ENCODE measurements around the gene JADE1.

Gene JADE1

DNA sequence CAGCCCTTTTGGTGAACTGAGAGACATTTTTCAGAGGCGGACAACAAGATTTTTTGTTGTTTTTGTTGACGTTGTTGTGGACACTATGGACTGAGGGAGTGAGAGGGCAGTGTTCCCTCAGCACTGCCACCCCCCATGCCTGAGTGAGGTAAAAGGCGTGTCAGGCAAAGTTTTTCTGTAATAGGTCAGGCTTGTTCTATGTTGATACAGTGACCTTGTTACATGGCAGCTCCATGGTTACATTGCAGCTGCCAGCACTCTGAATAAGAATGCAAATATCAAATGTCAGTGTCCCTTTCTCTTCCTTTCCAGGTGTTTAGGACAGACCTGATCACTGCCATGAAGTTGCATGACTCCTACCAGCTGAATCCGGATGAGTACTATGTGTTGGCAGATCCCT, 36.6 kb downstream of the JADE1 start:
- FAIRE-seq = no peak

DNA sequence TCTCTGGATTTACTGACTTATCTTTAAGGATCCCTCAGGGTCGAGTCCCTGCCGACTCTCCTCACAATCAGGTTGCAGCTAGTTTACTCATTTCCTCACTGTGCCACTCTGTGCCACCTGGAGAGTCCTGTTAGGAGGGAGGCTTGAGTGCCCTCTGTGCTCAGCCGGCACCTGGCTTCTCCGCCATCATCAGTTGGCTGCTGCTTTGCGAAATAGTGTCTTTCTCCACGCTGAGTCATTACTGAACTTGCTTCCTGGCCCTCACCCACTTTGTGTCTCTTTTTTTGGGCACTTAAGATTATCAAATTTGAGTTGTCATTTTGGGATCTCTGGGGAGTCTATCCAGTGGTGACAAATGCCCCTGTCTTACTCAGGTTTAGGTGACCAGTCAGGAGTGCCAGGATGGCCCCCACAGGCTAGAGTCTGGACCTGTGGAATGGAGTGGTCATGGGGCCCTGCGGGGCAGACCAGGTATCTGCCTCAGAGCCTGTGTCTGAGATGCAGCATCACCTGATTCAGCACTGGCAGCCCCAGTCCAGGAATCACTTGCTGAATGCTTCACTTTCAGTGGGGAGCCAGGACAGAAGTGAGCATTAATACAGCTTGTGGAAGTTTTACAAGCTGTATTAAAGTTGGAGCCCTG, 37.7 kb downstream of the JADE1 start:
- FAIRE-seq = no peak

DNA sequence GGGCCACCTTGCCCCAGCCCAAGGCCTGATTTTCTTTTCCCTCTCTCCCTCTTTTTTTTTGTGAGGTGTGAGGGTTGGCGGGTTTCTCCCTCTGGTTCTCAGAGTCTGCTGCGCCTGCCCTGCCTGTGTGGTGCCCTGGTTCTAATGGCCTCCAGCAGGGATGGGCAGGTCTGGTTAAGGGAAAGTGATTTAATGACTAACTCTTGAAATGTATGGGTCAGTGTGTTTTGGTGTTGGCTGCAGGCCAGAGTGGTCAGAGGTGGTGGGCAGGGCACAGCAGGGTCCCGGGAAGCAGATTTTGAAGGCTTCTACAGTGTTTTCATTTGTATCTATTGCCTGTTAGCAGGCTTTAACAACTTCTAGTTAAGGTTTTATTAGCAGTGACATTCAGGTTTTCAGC, 39.0 kb downstream of the JADE1 start:
- FAIRE-seq = no peak

DNA sequence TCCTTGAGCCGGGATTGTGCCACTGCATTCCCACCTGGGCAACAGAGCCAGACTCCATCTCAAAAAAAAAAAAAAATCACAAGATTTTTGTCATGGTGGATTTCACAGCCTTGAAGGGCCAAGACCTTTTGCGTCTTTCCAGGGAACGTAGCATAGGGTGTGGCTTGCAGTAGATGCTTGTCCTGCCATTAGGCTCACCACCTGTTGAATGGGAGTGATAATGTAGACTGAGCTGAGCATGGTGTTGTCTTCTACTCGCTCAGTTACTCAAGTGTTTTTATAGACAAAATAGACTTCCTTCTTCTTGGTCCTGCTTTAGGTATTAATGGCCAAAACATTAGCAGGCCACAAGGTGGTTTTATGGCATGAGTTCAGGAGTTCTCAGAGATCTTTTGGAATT, 40.8 kb downstream of the JADE1 start:
- FAIRE-seq = no peak

DNA sequence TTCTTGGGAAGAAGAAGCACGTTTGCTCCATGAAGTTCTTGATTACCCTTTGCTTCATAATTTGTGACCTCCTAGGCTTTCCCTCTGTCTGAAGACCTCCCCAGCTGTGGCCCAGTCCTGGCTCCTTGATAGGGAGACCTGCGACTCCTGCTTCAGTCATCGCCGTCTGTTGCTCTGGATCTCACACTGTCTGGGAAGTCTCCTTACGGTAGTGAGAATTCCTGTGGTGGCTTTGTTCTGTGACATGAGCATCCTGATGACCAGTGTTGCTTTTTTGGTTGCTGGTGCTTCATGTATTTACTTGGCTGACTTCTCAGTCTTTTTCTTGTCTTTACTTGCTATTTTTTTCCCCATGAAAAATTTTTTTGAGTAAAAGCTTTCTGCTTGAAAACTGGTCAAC, 44.2 kb downstream of the JADE1 start:
- FAIRE-seq = no peak

DNA sequence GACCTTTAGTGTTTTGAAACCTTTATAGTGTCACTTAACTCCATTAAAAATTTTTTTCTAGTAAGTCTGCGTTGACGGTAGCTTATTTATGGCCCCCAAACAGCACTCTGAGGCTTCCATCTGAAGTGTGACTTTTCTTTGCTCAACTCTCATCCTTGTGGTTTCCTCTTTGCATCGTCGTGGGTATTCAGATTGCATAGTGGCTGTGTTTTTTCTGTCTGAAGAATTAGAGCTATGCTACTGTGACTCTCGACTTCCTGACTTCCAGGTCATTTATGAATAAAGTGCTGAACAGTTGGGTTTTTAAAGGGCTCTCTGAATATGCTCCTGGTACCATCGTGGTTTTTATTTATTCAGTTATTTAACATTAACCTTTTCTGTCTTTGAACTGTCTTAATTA, 44.9 kb downstream of the JADE1 start:
- no peak for FAIRE-seq

DNA sequence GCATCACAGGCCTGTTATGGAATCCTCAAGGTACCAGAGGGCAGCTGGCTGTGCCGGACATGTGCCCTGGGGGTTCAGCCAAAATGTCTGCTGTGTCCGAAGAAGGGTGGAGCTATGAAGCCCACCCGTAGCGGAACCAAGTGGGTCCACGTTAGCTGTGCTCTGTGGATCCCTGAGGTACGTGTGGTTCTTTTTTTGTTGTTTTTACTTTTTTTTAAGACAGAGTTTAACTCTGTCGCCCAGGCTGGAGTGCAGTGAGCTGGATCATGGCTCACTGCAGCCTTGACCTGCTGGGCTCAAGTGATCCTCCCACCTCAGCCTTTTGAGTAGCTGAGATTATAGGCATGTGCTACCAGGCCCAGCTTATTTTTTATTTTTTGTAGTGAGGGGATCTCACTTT, 46.1 kb downstream of the JADE1 start:
- FAIRE-seq = no peak

DNA sequence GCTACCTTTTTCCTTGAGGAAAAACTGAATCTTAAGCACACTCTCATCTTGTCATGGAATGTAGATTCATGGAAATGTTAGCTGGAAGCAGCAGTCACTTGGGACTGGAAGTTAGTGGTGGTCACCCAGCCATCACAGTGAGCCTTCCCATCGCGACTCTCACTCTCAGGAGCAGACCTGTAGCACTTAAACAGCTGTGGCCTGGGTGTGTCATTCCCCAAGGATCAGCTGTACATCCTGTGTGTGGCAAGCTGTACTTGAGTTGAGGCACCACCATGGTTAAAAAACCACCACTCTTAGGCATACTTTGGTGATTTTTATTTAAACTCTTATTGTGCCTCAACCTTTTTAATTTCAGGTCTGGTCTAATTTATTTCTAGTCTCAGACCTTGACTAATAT, 46.7 kb downstream of the JADE1 start:
- no peak for FAIRE-seq

DNA sequence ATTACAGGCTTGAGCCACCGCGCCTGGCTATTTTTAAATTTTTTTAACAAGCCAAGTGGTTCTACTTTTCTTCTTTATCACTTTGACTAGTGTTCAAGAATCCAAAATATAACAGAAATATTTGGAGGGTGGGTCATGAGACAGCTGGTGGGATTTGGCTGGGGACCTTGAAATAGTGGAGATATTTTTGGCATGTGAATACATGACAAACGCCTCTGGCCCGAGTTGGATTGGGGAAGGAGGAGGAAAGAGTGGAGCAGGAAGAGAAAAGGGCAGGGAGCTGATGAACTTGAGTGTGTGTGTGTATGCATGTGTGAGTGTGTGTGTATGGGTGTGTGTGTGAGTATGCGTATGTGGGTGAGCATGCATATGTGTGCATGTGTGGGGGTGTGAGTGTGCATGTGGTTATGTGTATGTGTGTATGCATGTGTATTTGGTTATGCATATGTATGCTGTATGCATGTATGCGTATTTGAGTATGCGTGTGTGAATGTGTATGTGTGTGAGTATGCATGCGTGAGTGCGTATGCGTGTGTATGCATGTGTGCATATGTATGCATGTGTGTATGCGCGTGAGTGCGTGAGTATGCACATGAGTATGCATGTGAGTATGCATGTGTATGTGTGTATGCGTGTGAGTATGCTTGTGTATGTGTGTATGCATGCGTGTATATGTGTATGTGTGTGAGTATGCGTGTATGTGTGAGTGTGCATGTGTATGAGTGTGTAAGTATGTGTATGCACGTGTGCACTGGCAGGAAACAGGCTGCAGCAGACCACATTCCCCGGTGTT, 49.6 kb downstream of the JADE1 start:
- peak; percentile 39 for FAIRE-seq

DNA sequence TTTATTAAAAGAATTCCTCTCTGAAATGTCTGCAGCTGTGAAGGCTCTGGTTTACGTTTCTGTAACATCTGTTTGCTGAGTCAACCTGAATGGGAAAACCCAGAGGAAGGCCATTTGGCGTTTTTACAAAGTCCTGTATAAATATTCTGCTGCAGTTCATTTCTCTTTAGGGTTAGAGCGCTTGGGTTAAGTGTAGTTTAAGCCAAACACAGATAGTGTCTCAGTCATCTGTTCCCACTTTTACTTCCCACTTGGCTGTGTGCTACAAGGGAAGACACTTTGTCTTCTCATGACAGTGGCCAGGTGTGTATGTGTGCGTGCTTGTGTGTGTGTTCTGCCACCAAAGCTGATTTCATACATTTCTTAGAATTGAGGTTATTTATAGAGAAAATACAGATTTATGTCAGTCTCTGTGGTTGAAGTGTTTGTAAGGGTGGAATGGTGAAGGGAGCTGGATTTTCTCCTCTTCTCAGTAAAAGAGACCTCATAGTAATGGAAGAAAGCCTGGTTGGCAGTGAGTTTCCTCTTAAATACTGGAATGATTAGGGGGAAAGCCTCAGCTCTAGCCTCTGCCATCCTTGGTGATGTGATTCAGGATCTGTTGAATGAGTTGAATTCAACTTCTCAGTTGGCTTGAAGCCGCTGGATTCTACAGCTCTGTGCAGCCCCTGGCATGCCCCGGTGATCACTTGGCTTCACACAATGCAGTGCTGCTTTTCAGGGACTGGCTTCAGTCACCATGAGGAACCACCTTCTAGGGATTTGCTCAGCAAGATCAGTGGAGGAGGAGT, 50.6 kb downstream of the JADE1 start:
- peak; percentile 78 for FAIRE-seq

DNA sequence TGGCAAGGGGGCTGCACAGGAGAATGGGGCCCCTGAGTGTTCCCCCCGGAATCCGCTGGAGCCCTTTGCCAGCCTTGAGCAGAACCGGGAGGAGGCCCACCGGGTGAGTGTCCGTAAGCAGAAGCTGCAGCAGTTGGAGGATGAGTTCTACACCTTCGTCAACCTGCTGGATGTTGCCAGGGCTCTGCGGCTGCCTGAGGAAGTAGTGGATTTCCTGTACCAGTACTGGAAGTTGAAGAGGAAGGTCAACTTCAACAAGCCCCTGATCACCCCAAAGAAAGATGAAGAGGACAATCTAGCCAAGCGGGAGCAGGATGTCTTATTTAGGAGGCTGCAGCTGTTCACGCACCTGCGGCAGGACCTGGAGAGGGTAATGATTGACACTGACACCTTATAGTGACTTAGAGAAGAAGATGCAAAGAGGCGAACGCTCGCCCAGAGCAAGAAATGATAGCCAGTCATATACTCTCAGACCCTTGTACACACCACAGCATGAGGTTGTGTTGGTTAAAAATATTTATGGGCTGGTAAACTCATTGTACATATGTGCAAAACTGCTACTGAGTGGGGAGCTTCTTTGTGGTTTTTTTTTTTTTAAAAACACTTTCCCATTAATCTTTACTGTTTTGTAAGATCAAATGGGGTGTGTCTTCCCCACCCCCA, 52.5 kb downstream of the JADE1 start:
- FAIRE-seq = no peak

DNA sequence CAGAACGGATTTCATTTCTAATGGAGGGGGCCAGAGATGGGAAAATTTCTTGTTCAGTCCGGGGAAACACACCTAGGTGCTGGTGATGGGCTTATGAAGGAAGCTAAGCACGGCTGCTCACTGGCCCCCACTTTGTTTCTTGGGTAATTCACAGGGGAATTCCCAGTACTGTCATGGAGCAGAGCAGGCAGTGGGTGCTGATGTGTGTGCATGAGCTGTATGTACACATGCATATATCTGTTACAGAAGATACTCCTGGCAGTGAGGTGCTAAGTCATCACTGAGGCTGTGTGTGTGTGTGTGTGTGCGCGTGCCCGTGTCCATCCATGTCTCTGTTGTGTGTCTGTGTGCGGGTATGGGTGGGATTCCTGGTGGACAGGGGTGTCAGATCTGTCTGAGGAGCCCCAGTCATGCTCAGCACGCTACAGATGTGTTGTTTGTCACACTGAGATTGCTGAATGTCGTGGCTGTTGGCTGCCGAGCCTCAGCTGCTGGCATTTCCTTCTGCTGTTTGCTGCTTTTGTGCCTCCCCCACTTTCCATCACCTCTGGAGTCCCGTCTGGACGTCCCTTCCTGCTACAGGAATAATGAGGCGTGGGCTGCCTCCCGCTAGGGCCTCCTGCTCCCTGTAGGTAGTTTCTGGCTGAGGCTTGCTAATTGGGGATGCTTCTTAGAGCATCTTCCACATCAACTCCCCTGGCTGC, 53.3 kb downstream of the JADE1 start:
- no peak for FAIRE-seq

DNA sequence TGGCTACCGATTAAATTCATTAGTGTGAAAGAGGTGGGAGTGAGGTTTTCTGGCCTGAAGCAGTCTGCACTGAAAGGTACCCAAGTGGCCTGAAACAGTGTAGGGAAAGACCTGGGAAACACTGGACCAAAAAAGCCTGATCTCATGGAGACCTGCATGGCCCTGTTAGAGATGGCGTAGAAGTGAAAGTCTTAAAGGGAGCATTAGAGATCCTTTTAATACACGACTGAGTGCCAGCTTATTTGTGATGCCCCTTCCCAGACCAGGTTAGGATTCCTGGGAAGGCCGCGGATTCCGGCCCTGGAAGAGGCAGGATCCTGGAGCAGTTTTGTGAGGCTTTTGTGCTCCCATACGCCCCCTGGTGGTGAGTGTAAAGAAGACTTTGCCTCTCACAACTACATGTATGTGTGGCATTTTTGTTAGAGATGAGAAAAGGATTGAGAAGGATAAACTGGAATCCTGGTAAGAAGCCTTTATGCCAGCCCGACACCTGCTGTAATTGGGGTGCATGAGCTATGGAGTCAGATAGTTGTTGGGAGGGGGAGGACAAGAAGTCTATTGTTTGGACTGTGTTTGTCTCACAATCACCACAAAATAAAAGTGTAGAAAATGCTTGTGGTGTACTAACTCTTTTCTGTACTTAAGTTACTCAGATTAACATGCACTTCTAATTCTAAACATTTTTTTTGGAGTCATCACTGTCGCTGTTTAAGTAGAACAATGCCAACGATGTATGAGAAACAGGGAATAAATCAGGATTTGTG, 54.0 kb downstream of the JADE1 start:
- FAIRE-seq = no peak

DNA sequence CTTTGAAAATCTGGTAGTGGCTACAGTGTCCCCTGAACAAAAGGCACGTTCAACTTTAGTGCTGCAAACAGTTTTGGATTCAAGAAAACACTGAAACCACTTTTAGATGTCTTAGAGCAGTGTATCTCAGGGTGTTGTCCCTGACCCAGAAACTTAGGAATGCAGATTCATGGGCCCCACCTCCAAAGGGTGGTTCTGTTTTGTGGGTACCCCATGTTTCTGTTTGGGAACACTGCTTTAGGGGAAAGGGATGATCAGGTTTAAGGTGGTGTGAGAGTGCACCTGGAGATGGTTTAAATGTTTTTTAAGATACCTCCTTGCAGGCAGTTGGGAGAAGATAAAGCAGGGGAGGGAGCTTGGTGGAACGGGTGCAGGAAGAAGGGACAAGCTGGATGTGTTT, 55.6 kb downstream of the JADE1 start:
- FAIRE-seq = no peak

DNA sequence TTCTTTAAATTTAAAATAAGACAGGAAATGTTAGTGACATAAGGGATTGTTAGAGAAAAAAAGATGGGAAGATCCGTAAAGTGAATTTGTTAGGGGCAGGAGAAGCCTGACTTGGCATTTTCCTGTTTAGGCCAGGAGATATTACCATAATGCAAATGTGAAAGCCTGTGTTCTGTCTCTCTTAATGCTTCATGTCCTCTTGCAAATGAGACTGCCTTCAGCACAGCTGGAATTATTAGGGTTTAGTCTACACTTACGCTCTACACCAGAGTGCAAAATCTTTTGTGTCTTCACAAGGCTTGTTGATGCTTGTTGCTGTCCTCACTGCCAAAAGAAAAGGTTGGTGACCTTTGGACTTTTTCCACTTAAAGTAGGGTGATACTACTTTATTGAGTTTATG, 56.8 kb downstream of the JADE1 start:
- FAIRE-seq = no peak

DNA sequence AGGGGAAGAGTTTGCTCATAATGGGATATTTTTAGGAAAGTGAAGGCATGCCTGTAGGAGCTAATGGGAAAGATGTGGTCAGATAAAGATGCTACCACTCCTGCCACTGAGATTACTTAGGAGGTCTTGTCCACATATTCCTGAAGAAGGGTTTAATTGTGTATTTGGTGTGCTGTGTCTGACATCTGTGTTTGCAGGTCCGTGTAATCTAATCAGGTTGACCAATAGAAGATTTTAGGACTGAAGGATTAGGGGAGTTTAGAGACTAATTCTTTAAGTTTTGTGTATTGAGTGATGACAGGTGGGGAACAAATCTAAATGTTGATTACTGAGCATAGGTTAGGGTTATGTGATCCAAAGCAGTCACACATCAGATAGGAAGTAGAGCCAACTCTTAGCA, 57.2 kb downstream of the JADE1 start:
- FAIRE-seq = no peak

DNA sequence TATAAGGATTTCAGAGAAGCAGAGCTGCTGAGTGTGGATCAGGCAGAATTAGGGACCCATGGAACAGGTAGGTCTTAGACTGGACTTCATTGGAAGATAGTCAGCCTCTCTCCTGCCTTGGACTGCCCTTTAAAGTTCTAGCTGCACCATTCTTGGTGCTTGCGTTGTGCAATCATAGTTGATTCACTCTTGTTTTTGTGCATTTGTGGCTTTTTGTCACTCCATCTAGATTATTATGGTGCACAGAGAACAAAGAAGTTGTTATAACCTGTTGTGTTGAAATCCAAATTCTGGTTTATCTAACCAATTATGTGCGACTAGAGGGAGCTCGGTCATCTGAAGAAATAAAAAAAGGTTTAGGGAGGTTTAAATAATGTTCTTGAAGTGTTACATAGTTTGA, 59.3 kb downstream of the JADE1 start:
- no peak for FAIRE-seq

DNA sequence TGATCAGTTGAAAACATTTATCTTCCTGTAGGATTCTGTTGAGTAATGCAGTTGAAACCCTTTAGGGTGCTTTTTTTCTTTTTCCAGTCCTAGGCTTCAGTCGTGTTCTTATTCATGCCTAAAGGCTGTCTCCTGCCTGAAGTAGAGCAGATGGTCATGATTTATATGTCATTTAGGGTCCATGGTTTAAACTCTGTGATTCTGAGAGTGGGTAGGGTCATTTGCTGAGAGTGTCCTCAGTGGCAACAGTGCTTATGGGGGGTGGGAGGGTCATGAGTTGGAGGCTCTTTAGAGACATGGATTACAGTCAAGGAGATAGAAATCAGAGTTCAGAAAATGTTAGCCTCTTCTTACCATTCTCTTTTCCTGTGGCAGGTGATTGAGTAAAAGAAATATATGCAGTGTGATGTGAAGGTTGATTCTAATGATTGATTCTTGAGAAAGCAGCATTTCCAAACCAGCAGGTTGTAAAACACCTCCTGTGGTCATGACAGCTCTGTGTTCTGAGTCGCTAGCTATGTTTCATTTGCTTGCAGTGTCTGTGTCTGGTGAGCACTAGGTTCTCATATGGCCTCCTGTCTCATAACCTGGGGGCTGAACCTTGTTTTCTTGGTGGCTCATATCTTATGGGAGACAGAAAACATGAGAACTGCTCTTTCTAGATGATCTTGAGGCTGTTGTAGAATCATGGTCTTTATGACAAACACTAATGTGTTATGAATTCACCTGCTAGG, 60.4 kb downstream of the JADE1 start:
- FAIRE-seq = no peak

DNA sequence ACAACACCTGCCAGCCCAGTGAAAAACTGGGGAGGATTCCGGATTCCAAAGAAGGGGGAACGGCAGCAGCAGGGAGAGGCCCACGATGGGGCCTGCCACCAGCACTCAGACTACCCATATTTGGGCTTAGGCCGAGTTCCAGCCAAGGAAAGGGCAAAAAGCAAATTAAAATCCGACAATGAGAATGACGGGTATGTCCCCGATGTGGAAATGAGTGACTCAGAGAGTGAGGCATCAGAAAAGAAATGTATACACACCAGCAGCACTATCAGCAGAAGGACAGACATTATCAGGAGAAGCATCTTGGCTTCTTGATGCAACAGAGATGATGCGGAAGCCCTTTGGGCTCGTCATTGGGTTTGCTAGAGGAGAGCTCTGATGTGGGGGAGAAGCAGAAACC, 62.4 kb downstream of the JADE1 start:
- FAIRE-seq = no peak

DNA sequence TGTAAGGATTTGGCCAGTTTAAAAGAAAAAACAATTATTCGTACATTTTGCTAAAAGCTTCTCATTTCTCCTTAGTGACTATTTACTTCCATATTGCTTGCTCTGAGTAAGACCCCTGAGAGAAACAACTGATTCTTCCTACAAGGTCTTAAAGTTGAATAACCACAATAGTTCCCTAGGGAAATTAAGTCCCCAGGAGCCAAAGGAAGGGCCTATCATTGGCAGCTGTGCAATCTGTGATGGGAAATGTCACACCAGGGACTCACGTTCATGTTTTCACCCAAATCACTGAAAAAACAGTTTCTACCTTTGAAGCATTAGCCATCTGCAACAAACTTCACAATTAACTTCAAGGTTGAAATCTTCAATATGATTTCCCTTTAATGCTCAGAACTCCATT, 66.7 kb downstream of the JADE1 start:
- FAIRE-seq = no peak

DNA sequence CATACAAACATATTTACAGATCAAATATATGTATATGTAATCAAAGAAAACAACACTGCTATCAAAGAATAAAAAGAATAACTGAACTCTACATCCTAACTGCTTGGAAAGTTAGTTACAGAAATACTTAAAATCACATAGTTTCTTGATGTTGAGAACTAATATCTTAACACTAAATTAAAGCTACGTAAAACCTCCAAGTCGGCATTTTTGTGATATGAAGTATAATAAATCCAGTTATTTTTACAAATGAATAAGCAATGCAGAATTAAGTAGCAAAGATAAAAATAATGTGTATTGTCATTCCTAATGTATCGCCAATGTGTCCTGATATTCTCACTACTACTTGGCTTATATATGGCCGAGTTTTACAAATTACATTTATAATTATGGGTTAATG, 68.4 kb downstream of the JADE1 start:
- FAIRE-seq = peak; percentile 4
